Measurements from ENCODE around the gene MICAL2. TPM values are rescaled to one million over a fixed set of nuclear protein-coding genes. Genes with fewer than 3 reads are reported as not detected.

Gene MICAL2
- total and polyA plus RNA-seq, 2 donors (not counting 1 experiment from before 2014, with no cell fraction given) = 0.32 to 0.40 TPM

DNA sequence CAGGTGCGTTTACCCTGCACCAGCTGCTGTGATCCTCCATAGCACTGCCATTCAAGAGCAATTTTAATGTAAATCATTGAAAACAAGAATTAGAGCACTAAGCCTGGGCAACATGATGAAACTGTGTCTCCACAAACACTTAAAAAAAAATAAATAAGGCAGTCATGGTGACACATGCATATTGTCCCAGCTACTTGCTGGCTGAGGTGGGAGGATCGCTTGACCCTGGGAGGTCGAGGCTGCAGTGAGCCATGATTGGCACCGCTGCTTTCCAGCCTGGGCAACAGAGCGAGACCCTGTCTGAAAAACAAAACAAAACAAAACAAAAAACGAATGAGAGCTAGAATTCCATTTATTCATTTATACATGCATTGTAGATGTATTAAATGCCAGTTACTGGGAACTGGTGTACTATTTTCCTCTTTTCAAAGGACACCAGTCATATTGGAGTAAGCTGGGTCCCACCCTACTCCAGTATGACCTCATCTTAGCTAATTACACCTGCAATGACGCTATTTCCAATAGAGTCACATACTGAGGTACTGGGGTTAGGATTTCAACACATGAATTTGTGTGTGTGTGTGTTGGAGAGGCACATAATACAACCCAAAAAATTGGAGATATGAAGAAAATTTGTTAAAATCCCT is 101.9 kb downstream of the MICAL2 start:
- TF ChIP-seq EZH2 (IDR thresholded peaks at IDR 0.05; ENCODE audit: borderline replicate concordance, insufficient read depth, low read depth, low read length, poor library complexity, severe bottlenecking) = no peak
- TF ChIP-seq, protein P1, sequence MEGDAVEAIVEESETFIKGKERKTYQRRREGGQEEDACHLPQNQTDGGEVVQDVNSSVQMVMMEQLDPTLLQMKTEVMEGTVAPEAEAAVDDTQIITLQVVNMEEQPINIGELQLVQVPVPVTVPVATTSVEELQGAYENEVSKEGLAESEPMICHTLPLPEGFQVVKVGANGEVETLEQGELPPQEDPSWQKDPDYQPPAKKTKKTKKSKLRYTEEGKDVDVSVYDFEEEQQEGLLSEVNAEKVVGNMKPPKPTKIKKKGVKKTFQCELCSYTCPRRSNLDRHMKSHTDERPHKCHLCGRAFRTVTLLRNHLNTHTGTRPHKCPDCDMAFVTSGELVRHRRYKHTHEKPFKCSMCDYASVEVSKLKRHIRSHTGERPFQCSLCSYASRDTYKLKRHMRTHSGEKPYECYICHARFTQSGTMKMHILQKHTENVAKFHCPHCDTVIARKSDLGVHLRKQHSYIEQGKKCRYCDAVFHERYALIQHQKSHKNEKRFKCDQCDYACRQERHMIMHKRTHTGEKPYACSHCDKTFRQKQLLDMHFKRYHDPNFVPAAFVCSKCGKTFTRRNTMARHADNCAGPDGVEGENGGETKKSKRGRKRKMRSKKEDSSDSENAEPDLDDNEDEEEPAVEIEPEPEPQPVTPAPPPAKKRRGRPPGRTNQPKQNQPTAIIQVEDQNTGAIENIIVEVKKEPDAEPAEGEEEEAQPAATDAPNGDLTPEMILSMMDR (IDR thresholded peaks at IDR 0.05) = no peak

DNA sequence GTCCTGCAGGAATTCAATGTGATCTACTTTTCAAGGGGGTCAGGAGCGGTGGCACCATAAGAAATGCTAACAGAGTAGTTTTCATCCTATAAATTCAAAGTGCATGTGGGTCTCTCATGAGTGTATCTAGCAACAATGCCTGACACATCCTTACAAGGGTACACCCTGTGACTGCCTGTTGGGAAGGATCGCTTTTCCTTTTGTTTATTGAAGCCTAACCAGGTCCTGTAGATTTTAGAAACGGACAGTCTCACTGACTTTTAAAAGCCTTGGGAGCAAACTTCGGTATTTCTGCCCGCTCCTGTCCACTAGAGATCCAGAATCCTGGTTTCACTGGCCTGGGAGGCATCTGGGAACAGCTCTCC is 102.4 kb downstream of the MICAL2 start:
- Histone ChIP-seq H4K20me1 (ENCODE audit: control insufficient read depth, insufficient read depth, low read length, poor library complexity, severe bottlenecking) (no peaks in the 10 kb centered on the region), H3K9me3 (ENCODE audit: control extremely low read depth in 1 of 3, control insufficient read depth in 2 of 3, insufficient read depth in 1 of 3, low read length in 2 of 3) (no peaks in the 10 kb centered on the region), H3K4me2 (replicated peaks; ENCODE audit: low read depth, low read length, poor library complexity, severe bottlenecking) (no peak overlapping the region), H3K4me3 (ENCODE audit: control extremely low read depth in 1 of 5, extremely low read depth in 1 of 5, insufficient read depth in 1 of 5, low read depth in 2 of 5, low read length in 4 of 5) (no peak overlapping the region), H3K27ac (ENCODE audit: low read length in 2 of 2) (no peak overlapping the region), H3K27me3 (replicated peaks in 1 of 4; ENCODE audit: control extremely low read depth in 1 of 4, control insufficient read depth in 3 of 4, insufficient read depth in 4 of 4, low read length in 3 of 4) (peaks cover 0 to 10% (median 1%) of the 10 kb centered on the region in 4 experiments), H3K79me2 (ENCODE audit: control insufficient read depth, insufficient read depth, low read length) (no peaks in the 10 kb centered on the region), H3K9ac (ENCODE audit: low read length) (no peak overlapping the region), H2AFZ (ENCODE audit: insufficient read depth, low read depth, low read length, poor library complexity, severe bottlenecking) (no peak overlapping the region), H3K4me1 (ENCODE audit: control insufficient read depth in 2 of 2, insufficient read depth in 2 of 2, low read length in 2 of 2) (peaks cover 0 to 5% of the 10 kb centered on the region in 2 donors), H3K36me3 (replicated peaks in 1 of 2; ENCODE audit: control extremely low read depth in 1 of 2, control insufficient read depth in 1 of 2, extremely low read depth in 1 of 2, insufficient read depth in 2 of 2, low read length in 1 of 2) (no peaks in the 10 kb centered on the region)
- 92% methylated on average over 5 of the region's 5 CpGs for WGBS (ENCODE audit: insufficient coverage)
- CTCF ChIA-PET = no interaction called here
- TF ChIP-seq EZH2 (IDR thresholded peaks at IDR 0.05; ENCODE audit: borderline replicate concordance, insufficient read depth, low read depth, low read length, poor library complexity, severe bottlenecking) = no peak
- TF ChIP-seq, protein P1 (IDR thresholded peaks at IDR 0.05) = no peak
- Mint-ChIP-seq H3K4me3 (no peak overlapping the region), H3K27ac (no peak overlapping the region), H3K4me1 (peaks cover 7% of the 10 kb centered on the region), H3K9me3 (ENCODE audit: insufficient read depth) (no peaks in the 10 kb centered on the region), H3K27me3 (peaks cover 32% of the 10 kb centered on the region)
- DNase-seq = no peak
- intact Hi-C loops (cut with micrococcal nuclease) = no loop called here
- ATAC-seq (ENCODE audit: low read depth) = no peak
- POLR2A ChIA-PET = no interaction called here

More for the DNA sequence above, 101.9 kb downstream of the MICAL2 start:
- Mint-ChIP-seq H3K27ac (no peak overlapping the region), H3K4me1 (peaks cover 7% of the 10 kb centered on the region), H3K27me3 (peaks cover 31% of the 10 kb centered on the region), H3K9me3 (ENCODE audit: insufficient read depth) (no peaks in the 10 kb centered on the region), H3K4me3 (no peak overlapping the region)
- H3K36me3 ChIP-seq (replicated peaks in 1 of 2; ENCODE audit: control extremely low read depth in 1 of 2, control insufficient read depth in 1 of 2, extremely low read depth in 1 of 2, insufficient read depth in 2 of 2, low read length in 1 of 2) = no peaks in the 10 kb centered on the region
- intact Hi-C loops (cut with micrococcal nuclease) = no loop called here
- no peak overlapping the region for H3K9ac ChIP-seq (ENCODE audit: low read length)
- DNase-seq = no peak
- H3K27ac ChIP-seq (ENCODE audit: low read length in 2 of 2) = no peak overlapping the region
- ChIA-PET CTCF (no interaction called here), POLR2A (no interaction called here)
- H3K4me2 ChIP-seq (replicated peaks; ENCODE audit: low read depth, low read length, poor library complexity, severe bottlenecking) = no peak overlapping the region
- no peak for ATAC-seq (ENCODE audit: low read depth)
- no peaks in the 10 kb centered on the region for H4K20me1 ChIP-seq (ENCODE audit: control insufficient read depth, insufficient read depth, low read length, poor library complexity, severe bottlenecking)
- peaks cover 0 to 5% of the 10 kb centered on the region in 2 donors for H3K4me1 ChIP-seq (ENCODE audit: control insufficient read depth in 2 of 2, insufficient read depth in 2 of 2, low read length in 2 of 2)
- WGBS (ENCODE audit: insufficient coverage) = 82% methylated on average over 3 of the region's 7 CpGs
- no peak overlapping the region for H2AFZ ChIP-seq (ENCODE audit: insufficient read depth, low read depth, low read length, poor library complexity, severe bottlenecking)
- peaks cover 0 to 10% (median 1%) of the 10 kb centered on the region in 4 experiments for H3K27me3 ChIP-seq (replicated peaks in 1 of 4; ENCODE audit: control extremely low read depth in 1 of 4, control insufficient read depth in 3 of 4, insufficient read depth in 4 of 4, low read length in 3 of 4)
- no peaks in the 10 kb centered on the region for H3K79me2 ChIP-seq (ENCODE audit: control insufficient read depth, insufficient read depth, low read length)
- no peaks in the 10 kb centered on the region for H3K9me3 ChIP-seq (ENCODE audit: control extremely low read depth in 1 of 3, control insufficient read depth in 2 of 3, insufficient read depth in 1 of 3, low read length in 2 of 3)
- H3K4me3 ChIP-seq (ENCODE audit: control extremely low read depth in 1 of 5, extremely low read depth in 1 of 5, insufficient read depth in 1 of 5, low read depth in 2 of 5, low read length in 4 of 5) = no peak overlapping the region

Measured in B cell (primary cell).